Measurements from ENCODE around the gene PHF21B. TPM values are rescaled to one million over a fixed set of nuclear protein-coding genes. Genes with fewer than 3 reads are reported as not detected.
A peak's percentile ranks its signal among the peaks of the same experiment; 100 is the strongest.
"Not testable (repeated sequence)": the region's sequence is repeated elsewhere in the genome, so short reads cannot be mapped to it uniquely, and the experiment has no call there.

Gene PHF21B
- total and polyA plus RNA-seq, 11 donors, result 0.04 to 1.6 (median 0.47) TPM; not detected in 4

DNA sequence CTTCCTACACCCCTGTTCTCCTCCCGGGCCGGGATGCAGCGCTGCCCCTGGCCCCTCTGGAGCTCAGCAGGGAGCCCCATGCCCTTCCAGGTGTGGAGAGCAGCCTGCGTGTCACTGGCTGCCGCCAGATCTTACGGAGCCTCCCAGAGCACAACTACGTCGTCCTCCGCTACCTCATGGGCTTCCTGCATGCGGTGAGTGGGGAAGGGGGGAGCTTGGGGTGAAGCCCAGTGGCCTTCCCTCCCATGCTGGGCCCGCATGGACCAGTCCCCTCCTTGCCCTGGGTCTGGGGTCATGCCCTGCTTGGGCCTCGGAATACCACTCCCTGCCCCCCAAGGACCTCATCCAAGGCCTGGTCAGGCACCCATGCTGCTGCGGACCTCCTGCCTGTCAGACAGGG lies 150.2 kb downstream of the PHF21B start:
- Histone ChIP-seq H3K36me3 (no peaks in the 10 kb centered on the region), H3K27ac (no peak overlapping the region), H3K9me3 (no peaks in the 10 kb centered on the region), H3K4me1 (no peaks in the 10 kb centered on the region), H3K27me3 (peaks cover 0 to 5% (median 0%) of the 10 kb centered on the region in 9 donors), H3K4me3 (no peak overlapping the region)
- no peak for ATAC-seq
- TF ChIP-seq CTCF (IDR thresholded peaks at IDR 0.05), result no peak
- no peak for TF ChIP-seq POLR2A (IDR thresholded peaks at IDR 0.05)
- DNase-seq, result peak in 1 of 5 donors; percentile 51
- intact Hi-C loops (cut with DNase I), result no loop called here
- WGBS, 4 donors, result 82 to 89% (median 87%) methylated on average over 11 to 13 of the region's 13 CpGs

DNA sequence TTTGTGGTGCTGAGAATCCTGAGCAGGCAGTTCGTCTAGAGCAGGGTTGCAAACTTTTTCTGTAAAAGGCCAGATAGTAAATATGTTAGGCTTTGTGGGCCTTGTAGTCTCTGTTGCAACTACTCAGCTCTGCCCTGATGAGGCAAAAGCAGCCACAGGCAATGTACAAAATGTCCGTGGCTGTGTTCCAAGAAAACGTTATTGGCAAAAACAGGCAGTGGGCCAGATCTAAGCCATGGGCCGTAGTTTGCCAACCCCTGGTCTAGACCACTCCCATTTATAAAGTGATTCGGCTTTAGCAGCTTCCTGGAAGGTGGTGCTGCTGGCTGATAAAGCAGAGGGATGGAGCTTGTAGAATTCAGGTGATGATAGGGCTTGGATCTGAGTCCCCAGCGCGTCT lies 151.0 kb downstream of the PHF21B start:
- H3K4me3 ChIP-seq; H3K9me3 ChIP-seq; H3K27ac ChIP-seq; H3K36me3 ChIP-seq; H3K4me1 ChIP-seq; intact Hi-C loops (cut with DNase I); H3K27me3 ChIP-seq: not testable (repeated sequence)
- WGBS, 4 donors, result 57 to 72% (median 65%) methylated on average over 6 to 7 of the region's 7 CpGs
- ATAC-seq (peak in 1 of 4 donors; percentile 33), DNase-seq (peak in 1 of 5 donors; percentile 10)

DNA sequence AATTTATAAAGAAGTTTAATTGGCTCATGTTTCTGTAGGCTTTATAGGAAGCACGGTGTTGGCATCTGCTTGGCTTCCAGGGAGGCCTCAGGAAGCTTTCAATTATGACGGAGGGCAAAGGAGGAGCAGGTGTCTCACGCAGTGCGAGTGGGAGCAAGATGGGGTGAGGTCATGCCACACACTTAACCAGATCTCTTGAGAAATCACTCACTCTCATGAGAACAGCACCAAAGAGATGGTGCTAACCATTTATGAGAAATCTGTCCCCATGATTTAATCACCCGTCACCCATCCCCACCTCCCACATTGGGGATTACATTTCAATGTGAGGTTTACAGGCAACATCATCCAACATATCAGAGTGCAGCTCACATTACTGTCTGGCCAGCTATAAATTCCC lies 153.9 kb downstream of the PHF21B start:
- intact Hi-C loops (cut with DNase I), result no loop called here
- ATAC-seq, result no peak
- Histone ChIP-seq H3K27ac (no peak overlapping the region), H3K36me3 (no peaks in the 10 kb centered on the region), H3K4me1 (no peaks in the 10 kb centered on the region), H3K9me3 (no peaks in the 10 kb centered on the region), H3K27me3 (no peaks in the 10 kb centered on the region), H3K4me3 (no peak overlapping the region)
- DNase-seq, result no peak
- TF ChIP-seq CTCF (IDR thresholded peaks at IDR 0.05), result no peak
- TF ChIP-seq POLR2A (IDR thresholded peaks at IDR 0.05), result no peak
- 86 to 94% (median 88%) methylated on average over 5 of the region's 5 CpGs for WGBS, 4 donors

DNA sequence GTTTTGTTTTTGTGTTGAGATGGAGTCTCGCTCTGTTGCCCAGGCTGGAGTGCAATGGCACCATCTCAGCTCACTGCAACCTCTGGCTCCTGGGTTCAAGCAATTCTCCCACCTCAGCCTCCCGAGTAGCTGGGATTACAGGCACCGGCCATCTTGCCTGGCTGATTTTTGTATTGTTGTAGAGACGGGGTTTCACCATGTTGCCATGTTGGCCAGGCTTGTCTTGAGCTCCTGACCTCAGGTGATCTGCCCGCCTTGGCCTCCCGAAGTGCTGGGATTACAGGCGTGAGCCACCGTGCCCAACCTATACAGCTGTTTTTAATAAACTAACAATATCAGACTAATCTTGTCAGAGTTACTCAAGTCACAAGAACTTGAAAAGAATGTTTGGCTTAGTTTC lies 155.2 kb downstream of the PHF21B start:
- WGBS, 4 donors, result 91 to 92% (median 91%) methylated on average over 8 of the region's 8 CpGs
- H3K27ac ChIP-seq; H3K36me3 ChIP-seq; intact Hi-C loops (cut with DNase I); H3K9me3 ChIP-seq; H3K27me3 ChIP-seq; H3K4me1 ChIP-seq; H3K4me3 ChIP-seq; ATAC-seq; DNase-seq: not testable (repeated sequence)

- H3K36me3 ChIP-seq, result no peaks in the 10 kb centered on the region
- intact Hi-C loops (cut with DNase I), result no loop called here
- WGBS, 4 donors, result 77 to 81% (median 77%) methylated on average over 6 of the region's 6 CpGs
- peaks cover 0 to 2% (median 0%) of the 10 kb centered on the region in 9 donors for H3K27me3 ChIP-seq
- H3K4me3 ChIP-seq, result no peak overlapping the region
- H3K27ac ChIP-seq, result no peak overlapping the region
- no peaks in the 10 kb centered on the region for H3K9me3 ChIP-seq
- ATAC-seq (no peak), DNase-seq (no peak)
- no peaks in the 10 kb centered on the region for H3K4me1 ChIP-seq
- TF ChIP-seq POLR2A (IDR thresholded peaks at IDR 0.05) (no peak), CTCF (IDR thresholded peaks at IDR 0.05) (no peak)
Observed at GRCh38 chr22:44850946-44851345, 158.9 kb downstream of the PHF21B start.
